HG02678 (cell line): ENCODE results near the gene ZNF280B.
"Not testable (repeated sequence)": the region's sequence is repeated elsewhere in the genome, so short reads cannot be mapped to it uniquely, and the experiment has no call there.

Experiments
- ATAC-seq: cut with Tn5 transposase; IDR thresholded peaks from one replicate; pipeline ENCODE4 v1.9.1; 2021; ENCODE audit warnings: mild to moderate bottlenecking, moderate library complexity; ENCODE audit not compliant: unreplicated experiment

The ZNF280B gene

DNA sequence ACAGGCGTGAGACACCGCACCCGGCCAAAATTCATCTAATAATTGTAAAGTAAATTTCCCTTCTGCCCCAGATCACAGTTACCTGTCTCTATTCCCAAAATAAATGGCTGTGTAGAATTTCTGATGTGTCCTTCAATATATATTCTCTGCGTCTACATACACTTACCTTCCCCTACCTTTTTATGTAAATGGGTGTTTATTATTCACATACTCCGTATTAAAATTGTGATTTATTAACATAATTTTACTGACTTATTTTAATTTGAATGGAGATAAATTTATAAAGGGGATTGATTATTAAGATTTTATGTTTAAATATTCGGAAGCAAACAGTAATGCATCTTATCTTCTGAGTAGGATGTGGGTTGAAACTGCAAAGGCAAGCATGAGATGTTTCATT lies 28.0 kb upstream of the ZNF280B start:
- no peak for ATAC-seq

GRCh38 chr22:22535662-22536061 lies 27.1 kb upstream of the ZNF280B start:
- ATAC-seq, result no peak

- no peak for ATAC-seq
Measured at GRCh38 chr22:22534604-22535415, 26.3 kb upstream of the ZNF280B start.

DNA sequence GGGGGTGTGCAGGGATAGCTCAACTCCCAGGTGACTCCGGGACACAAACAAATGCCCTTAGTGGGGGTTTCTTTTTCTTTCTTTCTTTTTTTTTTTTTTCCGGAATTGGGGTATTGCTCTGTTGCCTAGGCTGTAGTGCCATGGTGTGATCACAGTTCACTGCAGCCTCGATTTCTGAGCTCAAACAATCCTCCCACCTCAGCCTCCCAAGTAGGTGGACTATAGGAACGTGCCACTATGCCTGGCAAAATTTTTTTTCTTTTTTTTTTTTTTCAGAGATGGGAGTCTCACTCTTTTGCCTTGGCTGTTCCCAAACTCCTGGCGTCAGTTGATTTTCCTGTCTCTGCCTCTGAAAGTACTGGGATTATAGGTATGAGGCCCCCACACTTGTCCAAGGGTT lies 25.3 kb upstream of the ZNF280B start:
- no peak for ATAC-seq

DNA sequence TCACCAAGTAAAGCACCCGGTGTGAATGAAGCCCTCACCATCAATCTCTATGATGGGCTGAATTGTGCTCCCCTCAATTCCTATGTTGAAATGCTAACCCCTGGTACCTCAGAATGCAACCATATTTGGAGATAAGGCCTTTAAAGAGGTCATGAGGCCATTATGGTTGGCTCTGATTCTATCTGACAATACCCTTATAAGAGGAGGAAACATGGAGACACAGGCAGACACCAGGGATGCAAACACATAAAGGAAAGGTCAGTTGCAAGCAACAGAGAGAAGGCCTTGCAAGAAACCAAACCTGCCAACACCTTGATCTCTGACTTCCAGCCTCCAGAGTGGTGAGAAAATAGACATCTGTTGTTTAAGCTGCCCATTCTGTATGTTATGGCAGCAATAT lies 24.9 kb upstream of the ZNF280B start:
- ATAC-seq, result no peak

DNA sequence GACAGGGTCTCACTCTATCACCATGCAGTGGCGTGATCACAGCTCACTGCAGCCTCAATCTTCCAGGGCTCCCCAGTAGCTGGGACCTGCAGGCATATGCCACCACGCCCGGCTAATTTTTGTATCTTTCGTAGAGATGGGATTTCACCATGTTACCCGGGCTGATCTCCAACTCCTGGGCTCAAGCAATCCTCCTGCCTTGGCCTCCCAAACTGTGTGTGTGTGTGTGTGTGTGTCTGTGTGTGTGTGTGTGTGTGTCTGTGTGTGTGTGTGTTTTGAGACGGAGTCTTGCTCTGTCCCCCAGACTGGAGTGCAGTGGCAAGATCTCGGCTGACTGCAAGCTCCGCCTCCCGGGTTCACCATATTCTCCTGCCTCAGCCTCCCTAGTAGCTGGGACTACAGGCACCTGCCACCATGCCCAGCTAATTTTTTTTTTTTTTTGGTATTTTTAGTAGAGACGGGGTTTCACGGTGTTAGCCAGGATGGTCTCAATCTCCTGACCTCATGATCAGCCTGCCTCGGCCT lies 24.1 kb upstream of the ZNF280B start:
- not testable (repeated sequence) for ATAC-seq

DNA sequence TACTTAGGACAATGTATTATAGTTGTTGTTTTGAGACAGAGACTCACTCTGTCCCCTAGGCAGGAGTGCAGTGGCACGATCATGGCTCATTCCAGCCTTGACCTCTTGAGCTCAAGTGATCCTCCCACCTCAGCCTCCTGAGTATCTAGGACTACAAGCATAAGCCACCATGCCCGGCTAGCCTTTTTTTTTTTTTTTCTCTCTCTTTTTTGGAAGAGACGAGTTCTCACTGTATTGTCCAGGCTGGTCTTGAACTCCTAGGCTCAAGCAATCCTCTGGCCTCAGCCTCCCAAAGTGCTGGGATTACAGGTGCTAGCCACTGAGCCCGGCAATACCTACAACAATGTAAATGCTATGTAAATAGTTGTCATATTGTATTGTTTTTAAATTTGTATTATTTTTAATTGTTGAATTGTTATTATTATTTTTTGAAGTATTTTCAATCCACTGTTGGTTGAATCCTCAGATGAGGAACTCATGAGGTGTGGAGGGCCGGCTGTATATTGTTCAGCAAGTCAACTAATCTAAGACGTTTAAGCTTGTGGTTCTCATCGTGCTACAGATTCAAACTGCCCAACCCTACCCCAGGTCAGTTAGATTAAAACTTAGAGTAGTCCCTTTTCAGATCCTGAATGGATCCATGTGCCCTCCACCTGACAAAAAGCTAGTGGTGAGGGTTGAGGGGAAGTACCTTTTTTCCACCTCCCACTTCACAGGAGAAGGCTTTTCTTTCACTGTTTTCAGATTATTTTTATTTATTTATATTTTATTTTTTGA lies 23.4 kb upstream of the ZNF280B start:
- no peak for ATAC-seq

GRCh38 chr22:22528780-22529179 lies 20.2 kb upstream of the ZNF280B start:
- ATAC-seq, result no peak

DNA sequence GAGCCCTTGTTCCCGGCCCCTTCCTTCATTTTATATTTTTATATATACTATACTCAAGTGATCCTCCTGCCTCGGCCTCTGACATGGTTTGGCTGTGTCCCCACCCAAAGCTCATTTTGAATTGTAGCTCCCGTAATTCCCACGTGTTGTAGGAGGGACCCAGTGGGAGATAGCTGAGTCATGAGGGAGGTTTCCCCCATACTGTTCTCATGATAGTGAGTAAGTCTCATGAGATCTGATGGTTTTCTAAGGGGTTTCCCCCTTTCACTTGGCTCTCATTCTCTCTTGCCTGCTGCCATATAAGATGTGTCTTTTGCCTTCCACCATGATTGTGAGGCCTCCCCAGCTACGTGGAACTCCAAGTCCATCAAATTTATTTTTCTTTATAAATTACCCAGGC lies 18.8 kb upstream of the ZNF280B start:
- no peak for ATAC-seq

DNA sequence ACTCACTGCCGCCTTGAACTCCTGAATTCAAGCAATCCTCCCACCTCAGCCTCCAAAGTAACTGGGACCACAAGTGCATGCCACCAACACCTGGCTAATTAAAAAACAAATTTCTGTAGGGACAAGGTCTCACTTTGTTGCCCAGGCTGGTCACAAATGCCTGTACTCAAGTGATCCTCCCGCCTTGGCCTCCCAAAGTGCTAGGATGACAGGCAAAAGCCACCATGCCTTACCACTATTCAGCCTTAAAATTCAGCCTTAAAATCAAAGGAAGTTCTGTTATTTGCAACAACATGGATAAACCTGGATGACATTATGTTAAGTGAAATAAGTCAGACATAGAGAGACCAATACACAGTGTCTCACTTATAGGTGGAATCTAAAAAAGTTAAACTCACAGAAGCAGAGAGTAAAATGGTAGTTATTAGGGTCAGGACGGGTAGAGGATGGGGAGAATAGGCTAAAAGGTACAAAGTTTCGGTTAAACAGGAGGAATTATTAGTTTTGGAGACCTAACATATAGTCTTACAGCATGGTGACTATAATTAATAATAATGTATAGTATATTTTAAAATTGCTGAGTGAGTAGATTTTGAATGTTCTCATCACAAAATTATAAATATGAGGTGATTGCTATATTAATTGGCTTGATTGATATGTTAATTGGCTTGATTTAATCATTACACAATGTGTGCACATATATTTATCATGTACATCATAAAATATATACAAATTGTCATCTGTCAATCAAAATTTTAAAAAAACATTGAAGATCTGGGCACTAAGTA lies 17.8 kb upstream of the ZNF280B start:
- no peak for ATAC-seq

DNA sequence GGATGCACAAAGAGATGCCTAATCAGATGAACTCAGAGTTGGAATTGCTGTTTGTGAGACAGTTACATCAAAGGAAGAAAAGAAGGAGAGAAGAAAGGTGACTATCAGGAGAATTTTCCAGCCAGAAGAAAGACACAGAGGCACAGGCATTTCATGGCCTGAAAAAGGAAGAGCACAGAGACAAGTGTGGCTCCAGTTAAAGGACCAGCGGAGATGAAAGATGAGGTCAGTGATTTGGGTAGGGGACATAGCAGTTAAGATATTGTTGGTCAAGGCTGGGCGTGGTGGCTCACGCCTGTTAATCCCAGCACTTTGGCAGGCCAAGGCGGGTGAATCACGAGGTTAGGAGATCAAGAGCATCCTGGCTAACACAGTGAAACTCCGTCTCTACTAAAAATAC lies 15.0 kb upstream of the ZNF280B start:
- no peak for ATAC-seq

GRCh38 chr22:22521631-22522030 lies 13.1 kb upstream of the ZNF280B start:
- ATAC-seq, result no peak

DNA sequence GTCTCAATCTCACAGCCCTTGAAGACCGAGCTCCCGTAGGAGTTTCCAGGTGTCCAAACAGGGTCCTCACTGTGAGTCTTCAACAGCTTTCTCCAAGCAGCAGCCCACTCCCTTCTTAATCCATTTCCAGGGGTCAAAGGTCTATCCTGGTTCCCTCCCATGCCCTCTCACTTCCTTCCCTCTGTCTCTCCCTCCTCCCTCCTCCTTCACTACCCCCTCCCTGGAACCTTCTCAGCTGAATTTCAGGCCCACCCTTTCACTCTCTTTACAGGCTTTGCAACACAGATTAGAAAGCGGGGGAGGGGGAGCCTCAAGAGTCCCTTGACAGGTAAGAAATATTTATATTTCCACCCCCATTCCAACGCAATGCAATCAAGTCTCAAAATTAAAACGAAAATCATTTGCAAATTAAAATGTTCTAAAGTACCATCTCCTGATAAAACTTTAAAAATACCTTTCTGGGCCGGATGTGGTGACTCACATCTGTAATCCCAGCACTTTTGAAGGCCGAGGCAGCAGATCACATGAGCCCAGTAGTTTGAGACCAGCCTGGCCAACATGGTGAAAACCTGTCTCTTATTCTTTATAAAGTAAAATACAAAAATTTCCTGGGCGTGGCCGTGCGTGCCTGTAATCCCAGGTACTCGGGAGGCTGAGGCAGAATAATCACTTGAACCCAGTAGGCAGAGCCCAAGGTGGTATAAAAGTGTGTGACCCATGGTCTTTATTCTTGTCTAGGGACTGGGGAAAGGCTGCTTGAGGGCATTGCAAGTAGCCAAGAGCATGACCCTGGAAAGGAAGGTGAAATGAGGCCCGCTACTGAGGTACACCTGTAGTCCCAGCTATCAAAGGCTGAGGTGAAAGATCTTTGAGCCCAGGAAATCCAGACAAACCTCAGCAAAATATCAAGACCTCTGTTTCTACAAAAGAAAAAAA lies 12.4 kb upstream of the ZNF280B start:
- ATAC-seq, result no peak

DNA sequence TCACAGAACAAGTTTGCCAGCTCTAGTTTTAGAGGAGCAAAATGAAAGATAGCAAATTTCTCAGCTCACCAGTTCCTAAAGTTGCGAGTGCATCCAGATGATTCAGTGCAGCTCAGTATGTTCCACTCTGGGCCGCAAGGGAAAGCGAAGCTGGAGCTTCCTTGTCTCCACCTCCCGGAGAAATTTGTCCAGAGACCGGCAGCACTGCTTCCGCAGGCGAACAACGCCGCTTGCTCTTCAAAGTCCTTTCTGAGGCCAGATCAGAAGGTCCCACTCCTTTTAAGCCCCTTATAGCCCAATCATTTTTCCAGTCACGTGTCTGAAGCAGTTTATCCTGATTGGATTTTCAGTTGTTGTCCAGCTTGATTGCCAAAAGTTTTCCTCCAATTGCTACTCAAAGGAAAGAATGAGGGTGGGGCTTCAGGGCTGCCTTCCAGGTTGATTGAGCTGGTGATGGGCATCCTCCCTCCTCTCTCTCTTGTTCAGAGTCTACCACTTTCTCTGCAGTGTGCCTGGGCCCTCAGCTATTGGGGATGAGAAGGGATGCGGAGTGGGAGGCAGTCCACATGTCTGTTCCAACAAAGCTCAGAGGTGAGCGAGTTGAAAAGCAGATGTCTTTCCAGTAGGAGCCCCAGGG lies 11.6 kb upstream of the ZNF280B start, which contains the start of gene ZNF280A:
Gene ZNF280A, minus strand, starts transcription at position 251 of the 637 bp plus-strand sequence. CDS start 4,640 bp downstream, outside the sequence.
- no peak for ATAC-seq

GRCh38 chr22:22519591-22519990 lies 11.0 kb upstream of the ZNF280B start:
- ATAC-seq, result no peak

DNA sequence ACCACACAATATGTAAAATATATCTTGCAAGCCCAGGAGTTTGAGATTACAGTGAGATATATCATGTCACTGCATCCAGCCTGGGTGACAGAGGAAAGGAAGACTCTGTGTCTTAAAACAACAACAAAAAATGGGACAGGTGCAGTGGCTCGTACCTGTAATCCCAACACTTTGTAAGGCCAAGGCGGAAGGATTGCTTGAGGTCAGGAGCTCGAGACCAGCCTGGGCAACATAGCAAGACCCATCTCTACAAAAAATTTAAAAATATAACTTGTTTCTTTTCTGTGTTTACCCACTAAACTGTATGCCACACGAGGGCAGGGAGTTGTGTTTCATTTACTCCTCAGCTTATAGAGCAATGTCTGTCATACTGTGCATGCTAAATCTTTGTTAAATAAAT lies 8.4 kb upstream of the ZNF280B start:
- no peak for ATAC-seq

DNA sequence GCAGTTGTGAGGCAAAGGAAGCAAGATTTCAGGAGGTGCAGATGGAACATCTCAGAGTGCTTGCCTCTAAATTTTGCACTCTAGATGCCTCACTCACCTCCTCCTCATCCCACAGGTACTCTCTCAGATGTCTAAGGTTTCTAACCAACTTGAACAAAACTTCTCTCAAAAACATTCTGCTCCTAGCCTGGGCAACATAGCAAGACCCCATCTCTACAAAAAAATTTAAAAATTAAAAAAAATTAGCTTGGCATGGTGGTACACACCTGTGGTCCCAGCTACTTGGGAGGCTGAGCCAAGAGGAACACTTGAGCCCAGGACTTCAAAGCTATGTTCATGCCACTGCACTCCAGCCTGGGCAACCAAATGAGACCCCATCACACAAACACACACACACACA lies 7.3 kb upstream of the ZNF280B start:
- no peak for ATAC-seq

DNA sequence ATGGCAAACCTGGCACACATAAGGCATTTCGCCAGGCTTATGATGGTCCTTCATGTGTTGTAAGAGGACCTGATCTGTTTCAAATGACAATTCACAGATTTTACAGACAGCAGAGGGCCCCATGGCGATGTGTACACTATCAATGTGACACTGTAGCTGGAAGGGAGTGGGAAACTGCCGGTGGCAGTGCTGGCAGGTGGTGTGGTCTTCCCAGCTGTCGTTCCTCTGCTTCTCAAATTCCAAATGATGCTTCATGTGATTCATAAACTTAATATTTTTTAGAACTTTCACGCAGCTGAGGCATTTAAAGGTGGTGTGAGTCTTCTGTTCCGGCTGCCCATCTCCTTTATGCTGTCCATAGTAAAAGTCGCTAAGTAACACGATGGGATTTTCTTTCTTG lies 5.9 kb upstream of the ZNF280B start:
- not testable (repeated sequence) for ATAC-seq

DNA sequence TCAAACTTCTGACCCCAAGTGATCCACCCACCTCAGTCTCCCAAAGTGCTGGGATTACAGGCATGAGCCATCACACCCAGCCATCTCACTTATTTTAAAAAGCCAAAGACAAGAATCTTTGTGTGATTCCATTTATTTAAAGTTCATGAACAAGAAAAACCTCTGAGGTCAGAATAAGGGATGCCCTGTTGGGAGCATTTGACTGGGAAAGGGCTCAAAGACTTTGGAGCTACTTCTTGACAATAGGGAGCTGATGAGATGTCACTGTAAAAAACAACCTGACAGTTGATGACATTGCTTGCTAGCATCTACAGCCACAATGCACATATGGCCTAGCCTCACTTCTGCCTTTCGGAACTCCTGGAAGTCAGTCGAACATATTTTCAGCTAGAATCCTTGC lies 5.1 kb upstream of the ZNF280B start:
- no peak for ATAC-seq

- ATAC-seq, result no peak
Measured at GRCh38 chr22:22512951-22513350, 4.4 kb upstream of the ZNF280B start.
